ENCODE results near the gene QDPR. TPM values are rescaled to one million over a fixed set of nuclear protein-coding genes. Genes with fewer than 3 reads are reported as not detected.

QDPR gene
- total RNA-seq, 1 donor from 2014 or later, result 32.7 TPM

DNA sequence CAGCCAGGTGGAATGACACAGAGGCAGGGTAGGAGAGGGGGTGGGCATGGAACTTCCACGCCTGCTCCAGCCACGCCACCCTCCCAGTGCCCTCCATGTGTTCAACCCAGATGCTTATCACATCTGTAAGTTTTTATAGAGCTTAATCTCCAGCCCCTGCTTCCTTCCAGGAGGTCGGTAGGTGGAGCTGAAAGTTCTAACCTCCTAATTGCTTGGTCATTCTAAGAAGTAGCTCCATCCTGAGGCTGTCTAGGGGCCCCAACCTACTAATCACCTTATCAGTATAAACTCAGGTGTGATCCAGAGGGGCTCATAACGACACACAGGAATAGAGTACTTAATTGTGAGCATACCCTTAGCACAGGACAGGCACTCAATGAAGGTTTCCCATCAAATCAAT is 18.3 kb downstream of the QDPR start:
- intact Hi-C loops (cut with DNase I), result no loop called here
- Histone ChIP-seq H3K4me3 (no peak overlapping the region), H3K27me3 (no peaks in the 10 kb centered on the region), H3K36me3 (peaks cover 34 to 63% of the 10 kb centered on the region in 2 donors), H3K27ac (no peak overlapping the region), H3K9me3 (no peaks in the 10 kb centered on the region), H3K4me1 (no peaks in the 10 kb centered on the region)
- TF ChIP-seq, protein P1, sequence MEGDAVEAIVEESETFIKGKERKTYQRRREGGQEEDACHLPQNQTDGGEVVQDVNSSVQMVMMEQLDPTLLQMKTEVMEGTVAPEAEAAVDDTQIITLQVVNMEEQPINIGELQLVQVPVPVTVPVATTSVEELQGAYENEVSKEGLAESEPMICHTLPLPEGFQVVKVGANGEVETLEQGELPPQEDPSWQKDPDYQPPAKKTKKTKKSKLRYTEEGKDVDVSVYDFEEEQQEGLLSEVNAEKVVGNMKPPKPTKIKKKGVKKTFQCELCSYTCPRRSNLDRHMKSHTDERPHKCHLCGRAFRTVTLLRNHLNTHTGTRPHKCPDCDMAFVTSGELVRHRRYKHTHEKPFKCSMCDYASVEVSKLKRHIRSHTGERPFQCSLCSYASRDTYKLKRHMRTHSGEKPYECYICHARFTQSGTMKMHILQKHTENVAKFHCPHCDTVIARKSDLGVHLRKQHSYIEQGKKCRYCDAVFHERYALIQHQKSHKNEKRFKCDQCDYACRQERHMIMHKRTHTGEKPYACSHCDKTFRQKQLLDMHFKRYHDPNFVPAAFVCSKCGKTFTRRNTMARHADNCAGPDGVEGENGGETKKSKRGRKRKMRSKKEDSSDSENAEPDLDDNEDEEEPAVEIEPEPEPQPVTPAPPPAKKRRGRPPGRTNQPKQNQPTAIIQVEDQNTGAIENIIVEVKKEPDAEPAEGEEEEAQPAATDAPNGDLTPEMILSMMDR (IDR thresholded peaks at IDR 0.05), result no peak
- DNase-seq (ENCODE audit: low spot score in 2 of 2), result no peak

DNA sequence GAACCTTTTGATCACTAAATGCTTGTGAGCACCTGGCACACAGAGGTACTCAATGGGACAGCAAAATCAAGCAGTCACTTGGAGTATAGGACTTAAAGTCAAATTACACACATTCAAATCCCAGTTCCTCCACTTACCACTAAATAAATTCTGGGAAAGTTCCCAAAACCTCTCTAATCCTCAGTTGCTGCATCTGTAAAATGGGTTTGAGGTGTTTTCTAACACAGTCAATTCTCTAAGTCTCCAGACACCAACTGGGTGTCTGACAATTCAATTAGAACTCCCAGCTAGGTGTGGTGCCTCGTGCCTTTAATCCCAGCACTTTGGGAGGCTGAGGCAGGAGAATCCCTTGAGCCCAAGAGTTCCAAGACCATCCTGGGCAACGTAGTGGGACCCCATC is 19.0 kb downstream of the QDPR start:
- H3K36me3 ChIP-seq, result peaks cover 32 to 63% of the 10 kb centered on the region in 2 donors
- no peaks in the 10 kb centered on the region for H3K4me1 ChIP-seq
- H3K27me3 ChIP-seq, result no peaks in the 10 kb centered on the region
- H3K27ac ChIP-seq, result no peak overlapping the region
- TF ChIP-seq, protein P1 (IDR thresholded peaks at IDR 0.05), result no peak
- no peak for DNase-seq (ENCODE audit: low spot score in 2 of 2)
- intact Hi-C loops (cut with DNase I), result no loop called here
- H3K9me3 ChIP-seq, result no peaks in the 10 kb centered on the region
- no peak overlapping the region for H3K4me3 ChIP-seq

DNA sequence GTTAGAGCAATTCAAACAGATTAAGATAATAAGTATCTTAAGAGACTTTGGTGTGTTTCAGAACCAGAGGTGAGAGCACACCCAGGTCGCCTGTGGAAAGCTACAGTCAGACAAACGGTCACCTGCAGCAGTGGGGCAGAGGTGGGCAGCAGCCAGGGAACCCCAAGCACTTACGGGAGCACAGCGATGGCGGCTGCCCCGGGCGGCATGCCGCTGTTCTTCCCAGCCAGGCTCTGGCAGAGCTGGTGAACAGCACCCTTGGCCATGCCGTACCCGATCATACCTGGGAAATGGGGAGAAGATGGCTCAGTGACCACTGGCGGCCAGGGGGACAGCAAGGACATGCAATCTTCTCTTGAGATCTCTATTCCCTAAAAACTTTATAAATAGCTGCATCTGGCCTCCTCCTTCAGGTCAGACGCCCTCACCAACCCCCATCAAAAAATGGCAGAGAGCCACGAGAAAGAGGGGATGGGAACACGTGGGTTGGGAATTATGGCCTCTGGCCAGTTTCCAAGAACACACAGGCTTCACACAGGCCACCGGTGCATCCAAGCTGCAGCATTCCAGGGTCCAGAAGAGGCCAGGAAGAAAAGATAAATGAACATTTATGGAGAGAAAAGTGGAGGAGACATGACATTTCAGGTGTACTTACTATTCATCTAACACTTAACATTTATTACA is 19.7 kb downstream of the QDPR start:
- intact Hi-C loops (cut with DNase I), result no loop called here
- Histone ChIP-seq H3K9me3 (no peaks in the 10 kb centered on the region), H3K27ac (no peak overlapping the region), H3K4me3 (no peak overlapping the region), H3K36me3 (peaks cover 37 to 64% of the 10 kb centered on the region in 2 donors), H3K4me1 (no peaks in the 10 kb centered on the region), H3K27me3 (no peaks in the 10 kb centered on the region)
- TF ChIP-seq, protein P1 (IDR thresholded peaks at IDR 0.05), result no peak
- no peak for DNase-seq (ENCODE audit: low spot score in 2 of 2)

DNA sequence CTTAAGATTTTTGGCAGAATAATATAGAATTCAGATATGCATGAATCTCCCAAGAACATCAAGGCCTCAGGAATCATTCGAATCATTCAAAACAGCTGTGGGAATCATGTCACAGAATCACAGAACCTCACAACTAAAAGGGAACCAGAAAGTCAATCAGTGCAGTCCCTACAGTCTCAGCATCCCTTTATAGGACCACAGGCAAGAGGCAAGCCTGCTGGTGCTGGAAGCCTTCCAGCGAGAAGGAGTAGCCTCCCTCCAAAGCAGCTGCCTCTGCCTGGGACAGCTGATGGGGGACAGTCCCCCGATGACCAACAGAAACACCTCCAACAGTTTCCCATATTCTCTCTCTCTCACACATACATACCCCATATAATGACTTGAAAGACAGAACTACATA is 20.7 kb downstream of the QDPR start:
- Histone ChIP-seq H3K9me3 (no peaks in the 10 kb centered on the region), H3K4me1 (no peaks in the 10 kb centered on the region), H3K27ac (no peak overlapping the region), H3K36me3 (peaks cover 46 to 67% of the 10 kb centered on the region in 2 donors), H3K4me3 (no peak overlapping the region), H3K27me3 (no peaks in the 10 kb centered on the region)
- TF ChIP-seq, protein P1 (IDR thresholded peaks at IDR 0.05), result no peak
- DNase-seq (ENCODE audit: low spot score in 2 of 2), result no peak
- intact Hi-C loops (cut with DNase I), result no loop called here

DNA sequence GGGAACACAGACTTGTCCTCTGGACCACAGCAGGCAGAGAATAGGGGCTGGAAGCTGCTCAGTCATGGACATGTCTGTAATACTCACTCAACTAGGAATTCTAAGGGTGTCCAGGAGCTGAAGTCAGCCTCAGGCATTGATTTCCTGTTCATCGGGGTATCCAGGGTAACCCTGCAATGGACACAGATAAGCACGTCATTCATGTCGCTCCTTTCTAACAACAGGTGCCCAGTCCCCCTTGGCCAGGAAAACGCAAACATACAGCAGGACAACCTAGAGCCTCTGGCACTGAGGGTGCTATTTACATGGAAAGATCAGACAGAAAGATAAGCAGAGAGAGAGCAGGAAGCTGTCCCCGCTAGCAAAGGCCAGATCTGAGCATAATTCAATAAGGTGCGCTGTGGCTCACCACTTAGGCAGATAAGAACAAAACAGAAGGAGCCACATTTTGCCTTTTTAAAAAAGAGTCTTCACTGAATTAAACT is 21.3 kb downstream of the QDPR start:
- Histone ChIP-seq H3K36me3 (peaks cover 48 to 70% of the 10 kb centered on the region in 2 donors), H3K27ac (no peak overlapping the region), H3K9me3 (no peaks in the 10 kb centered on the region)

More for the DNA sequence above, 21.3 kb downstream of the QDPR start:
- intact Hi-C loops (cut with DNase I), result no loop called here
- TF ChIP-seq, protein P1 (IDR thresholded peaks at IDR 0.05), result no peak
- H3K4me3 ChIP-seq, result no peak overlapping the region
- no peak for DNase-seq (ENCODE audit: low spot score in 2 of 2)
- no peaks in the 10 kb centered on the region for H3K27me3 ChIP-seq
- H3K4me1 ChIP-seq, result no peaks in the 10 kb centered on the region
